ENCODE data around the gene UFSP1.

GRCh38 chr7:100879685-100880261 lies 9.7 kb downstream of the UFSP1 start:
- TF ChIP-seq CTCF (IDR thresholded peaks at IDR 0.05) (no peak), E2F4 (CRISPR knock-in tag; IDR thresholded peaks at IDR 0.05; ENCODE audit: borderline replicate concordance, low read depth) (no peak), MAX (CRISPR knock-in tag; IDR thresholded peaks at IDR 0.05) (no peak), SMAD3 (CRISPR knock-in tag; IDR thresholded peaks at IDR 0.05; ENCODE audit: borderline replicate concordance) (no peak), ELF4 (CRISPR knock-in tag; IDR thresholded peaks at IDR 0.05; ENCODE audit: low read depth) (no peak), NR1H2 (CRISPR knock-in tag; IDR thresholded peaks at IDR 0.05) (no peak), FOXP1 (CRISPR knock-in tag; IDR thresholded peaks at IDR 0.05; ENCODE audit: borderline replicate concordance) (no peak), CREM (CRISPR knock-in tag; IDR thresholded peaks at IDR 0.05) (no peak), MLX (CRISPR knock-in tag; IDR thresholded peaks at IDR 0.05) (no peak), GABPB1 (CRISPR knock-in tag; IDR thresholded peaks at IDR 0.05) (no peak), SOX15 (CRISPR knock-in tag; IDR thresholded peaks at IDR 0.05) (no peak), GRHL2 (CRISPR knock-in tag; IDR thresholded peaks at IDR 0.05; ENCODE audit: insufficient replicate concordance, severe bottlenecking) (no peak), NFE2L1 (CRISPR knock-in tag; IDR thresholded peaks at IDR 0.05) (no peak)
